Fibroblast of skin of right quadriceps (primary cell): Measurements from ENCODE around the gene EEF1A2.

Experiments
- DNase-seq: peaks from one replicate; pipeline ENCODE4 v3.0.0-alpha.2; 2013

The EEF1A2 gene

GRCh38 chr20:63497946-63498935 lies 642 bp downstream of the EEF1A2 start:
- no peak for DNase-seq

- no peak for DNase-seq
Measured at GRCh38 chr20:63497138-63497945, 1.5 kb downstream of the EEF1A2 start.

GRCh38 chr20:63496596-63497120 lies 2.2 kb downstream of the EEF1A2 start:
- DNase-seq: no peak

- peak; percentile 28 for DNase-seq
Measured at GRCh38 chr20:63495741-63496595, 2.9 kb downstream of the EEF1A2 start.

- no peak for DNase-seq
Measured at GRCh38 chr20:63495167-63495720, 3.6 kb downstream of the EEF1A2 start.

GRCh38 chr20:63494420-63495166 lies 4.3 kb downstream of the EEF1A2 start:
- DNase-seq: no peak

DNA sequence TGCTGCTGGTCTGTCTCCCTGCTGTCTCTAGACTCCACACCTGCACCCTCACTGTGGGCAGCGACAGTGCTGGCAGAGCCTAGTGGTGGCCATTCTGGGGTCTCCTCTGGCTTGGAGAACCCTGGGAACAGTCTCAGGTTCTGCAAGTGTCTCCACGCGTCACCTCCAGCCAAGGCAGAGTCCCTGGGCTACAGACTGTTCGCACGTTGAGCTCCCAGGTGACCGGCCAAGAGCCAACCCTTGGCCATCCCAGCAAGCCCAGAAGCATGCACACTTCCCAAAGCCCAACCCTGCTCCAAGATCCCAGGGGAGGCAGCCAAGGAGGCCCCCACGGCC lies 4.8 kb downstream of the EEF1A2 start:
- no peak for DNase-seq

DNA sequence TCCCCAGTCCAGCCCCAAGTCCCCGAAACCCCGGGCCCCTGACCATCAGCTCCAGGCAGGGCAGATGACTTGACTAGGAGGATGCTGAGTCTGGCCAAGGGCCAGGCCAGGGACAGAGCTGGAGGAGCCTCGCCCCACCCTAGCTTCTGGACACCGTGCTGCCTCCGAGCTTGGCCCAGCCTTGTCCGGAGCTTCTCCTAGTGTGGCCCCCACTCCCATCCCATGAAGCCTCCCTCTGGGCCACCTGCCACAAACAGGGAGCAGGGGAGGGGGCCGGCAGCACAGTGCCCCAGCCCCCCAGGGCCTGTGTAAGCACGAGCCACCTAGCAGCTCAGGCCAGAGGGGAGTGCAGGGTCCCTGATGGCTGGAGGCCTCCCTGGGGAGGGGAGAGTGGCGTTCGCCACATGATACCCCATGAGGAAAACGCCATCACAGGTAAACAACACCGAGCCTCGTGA lies 5.3 kb downstream of the EEF1A2 start:
- DNase-seq: no peak

DNA sequence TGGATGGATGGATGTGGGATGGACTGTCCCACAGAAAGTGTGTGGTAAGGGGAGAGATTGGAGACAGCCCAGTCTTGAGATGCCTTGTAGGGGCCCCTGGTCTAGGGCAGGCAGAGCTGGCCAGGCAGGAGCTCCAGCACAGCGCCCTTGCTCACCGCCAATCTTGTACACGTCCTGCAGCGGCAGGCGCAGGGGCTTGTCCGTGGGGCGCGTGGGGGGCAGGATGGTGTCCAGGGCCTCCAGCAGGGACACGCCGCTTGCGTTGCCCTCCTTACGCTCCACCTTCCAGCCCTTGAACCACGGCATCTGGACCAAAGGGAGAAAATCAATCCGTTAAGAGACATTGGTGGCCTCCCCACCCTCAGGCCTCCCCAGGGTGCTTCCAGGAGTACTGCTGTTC lies 5.9 kb downstream of the EEF1A2 start:
- no peak for DNase-seq

DNA sequence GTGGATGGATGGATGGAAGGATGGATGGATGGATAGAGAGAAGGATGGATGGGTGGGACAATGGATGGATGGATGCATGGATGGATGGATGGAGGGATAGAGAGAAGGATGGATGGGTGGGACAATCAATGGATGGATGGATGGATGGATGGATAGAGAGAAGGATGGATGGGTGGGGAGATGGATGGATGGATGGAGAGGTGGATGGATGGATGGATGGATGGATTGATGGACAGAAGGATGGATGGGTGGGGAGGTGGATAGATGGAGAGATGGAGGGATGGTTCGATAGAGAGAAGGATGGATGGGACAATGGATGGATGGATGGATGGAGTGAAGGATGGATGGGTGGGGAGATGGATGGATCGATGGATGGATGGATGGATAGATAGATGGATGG lies 6.4 kb downstream of the EEF1A2 start:
- no peak for DNase-seq

DNA sequence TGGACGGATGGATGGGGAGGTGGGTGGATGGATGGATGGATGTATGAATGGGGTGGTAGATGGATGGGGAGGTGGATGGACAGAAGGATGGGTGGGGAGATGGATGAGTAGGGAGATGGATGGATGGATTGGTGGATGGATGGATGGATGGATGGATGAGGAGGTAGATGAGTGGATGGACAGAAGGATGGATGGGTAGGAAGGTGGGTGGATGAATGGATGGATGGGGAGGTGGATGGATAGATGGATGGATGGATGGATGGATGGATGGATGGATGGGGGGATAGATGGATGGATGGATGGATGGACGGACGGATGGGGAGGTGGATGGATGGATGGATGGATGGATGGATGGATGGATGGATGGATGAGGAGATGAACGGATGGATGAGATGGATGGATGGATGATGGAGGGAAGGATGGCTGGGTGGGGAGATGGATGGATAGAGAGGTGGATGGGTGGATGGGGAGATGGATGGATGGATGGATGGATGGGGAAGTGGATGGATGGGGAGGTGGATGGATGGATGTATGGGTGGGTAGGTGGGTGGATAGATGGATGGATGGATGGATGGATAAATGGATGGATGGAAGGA lies 7.2 kb downstream of the EEF1A2 start:
- DNase-seq: no peak

DNA sequence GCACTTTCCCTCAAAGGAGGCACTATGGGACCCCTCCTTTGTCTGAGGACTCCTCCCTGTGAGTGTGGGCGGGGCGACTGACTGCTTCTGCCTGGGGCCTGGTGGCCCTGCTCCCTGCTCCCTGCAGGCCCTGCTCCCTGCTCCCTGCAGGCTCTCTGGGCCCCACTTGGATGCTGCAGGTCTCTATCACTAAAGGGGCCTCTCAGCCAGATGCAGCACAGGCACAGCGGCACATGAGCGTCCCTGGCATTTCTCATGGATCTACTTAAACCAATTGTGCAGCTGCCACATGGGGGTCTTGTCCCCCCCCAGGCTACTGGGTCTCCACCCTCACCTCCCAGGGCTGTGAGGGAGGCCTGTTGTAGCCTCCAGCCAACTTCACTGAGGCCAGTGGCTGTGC lies 7.8 kb downstream of the EEF1A2 start:
- DNase-seq: no peak

DNA sequence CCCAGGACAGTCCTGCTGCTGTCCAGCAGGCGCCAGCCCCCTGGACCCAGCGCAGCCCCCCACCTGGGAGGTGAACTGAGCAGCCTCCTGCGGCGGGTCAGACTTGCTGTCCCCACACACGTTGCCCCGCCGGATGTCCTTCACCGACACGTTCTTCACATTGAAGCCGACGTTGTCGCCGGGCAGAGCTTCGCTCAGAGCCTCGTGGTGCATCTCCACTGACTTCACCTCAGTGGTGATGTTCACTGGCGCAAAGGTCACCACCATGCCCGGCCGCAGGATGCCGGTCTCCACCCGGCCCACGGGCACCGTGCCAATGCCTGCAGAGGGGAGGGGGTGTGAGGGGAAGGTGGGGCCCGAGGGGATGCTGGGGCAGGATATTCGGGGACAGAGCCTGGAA lies 8.5 kb downstream of the EEF1A2 start:
- no peak for DNase-seq

DNA sequence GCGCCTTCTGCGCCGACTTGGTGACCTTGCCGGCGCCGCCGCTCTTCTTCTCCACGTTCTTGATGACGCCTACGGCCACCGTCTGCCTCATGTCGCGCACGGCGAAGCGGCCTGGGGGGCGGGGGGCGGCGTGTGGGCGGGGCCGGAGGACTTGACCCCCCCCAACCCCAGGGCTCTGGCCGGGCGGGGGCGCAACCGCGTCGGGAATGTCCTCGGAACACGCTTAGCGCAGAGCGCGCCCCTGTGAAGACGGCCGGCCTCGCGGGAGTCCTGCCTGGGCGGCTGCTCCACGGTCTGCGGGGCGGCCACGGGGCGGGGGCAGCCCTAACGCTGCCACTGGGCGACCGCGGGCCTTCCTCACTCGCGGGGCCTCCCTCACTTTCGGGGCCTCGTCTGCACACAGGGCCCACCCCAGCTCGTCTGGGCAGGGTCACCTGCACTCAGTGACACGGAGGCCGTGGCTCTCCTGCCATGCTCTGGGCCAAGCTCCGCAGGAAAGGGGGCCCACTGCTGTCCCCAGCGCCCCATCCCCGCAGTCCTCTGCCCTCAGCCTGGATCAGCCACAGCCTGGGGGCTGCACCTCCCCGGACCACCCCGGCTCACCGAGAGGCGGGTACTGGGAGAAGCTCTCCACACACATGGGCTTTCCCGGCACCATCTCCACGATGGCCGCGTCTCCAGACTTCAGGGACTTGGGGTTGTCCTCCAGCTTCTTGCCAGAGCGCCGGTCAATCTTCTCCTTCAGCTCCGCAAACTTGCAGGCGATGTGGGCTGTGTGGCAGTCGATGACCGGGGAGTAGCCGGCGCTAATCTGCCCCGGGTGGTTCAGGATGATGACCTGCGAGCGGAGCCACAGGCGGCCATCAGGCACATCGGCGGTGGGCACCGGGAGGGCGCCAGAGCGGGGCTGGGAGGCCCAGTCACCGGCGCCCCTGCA lies 10.3 kb downstream of the EEF1A2 start:
- no peak for DNase-seq

DNA sequence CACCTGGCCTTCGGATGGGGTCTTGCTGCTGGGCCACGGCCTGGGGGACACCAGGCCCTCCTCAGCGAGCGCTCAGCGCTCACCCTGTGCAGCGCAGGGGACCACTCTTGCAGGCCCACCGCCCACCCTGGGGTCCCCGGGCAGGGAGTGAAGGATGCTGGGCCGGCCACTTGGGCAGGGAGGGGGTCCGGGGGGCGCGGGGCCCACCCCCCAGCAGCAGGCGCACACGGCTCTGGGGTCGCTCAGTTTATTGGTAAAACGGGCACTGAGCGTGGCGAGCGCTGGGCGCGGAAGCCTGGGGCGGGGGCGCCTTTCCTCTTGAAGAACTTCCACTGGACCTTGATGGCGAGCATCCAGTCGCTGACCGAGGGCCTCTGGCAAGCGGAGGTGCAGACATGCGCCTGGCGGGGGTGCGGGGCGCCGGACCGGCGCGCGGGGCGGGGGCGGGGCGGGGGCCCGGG lies 11.1 kb downstream of the EEF1A2 start:
- no peak for DNase-seq

GRCh38 chr20:63487116-63487764 lies 11.6 kb downstream of the EEF1A2 start:
- DNase-seq: no peak

DNA sequence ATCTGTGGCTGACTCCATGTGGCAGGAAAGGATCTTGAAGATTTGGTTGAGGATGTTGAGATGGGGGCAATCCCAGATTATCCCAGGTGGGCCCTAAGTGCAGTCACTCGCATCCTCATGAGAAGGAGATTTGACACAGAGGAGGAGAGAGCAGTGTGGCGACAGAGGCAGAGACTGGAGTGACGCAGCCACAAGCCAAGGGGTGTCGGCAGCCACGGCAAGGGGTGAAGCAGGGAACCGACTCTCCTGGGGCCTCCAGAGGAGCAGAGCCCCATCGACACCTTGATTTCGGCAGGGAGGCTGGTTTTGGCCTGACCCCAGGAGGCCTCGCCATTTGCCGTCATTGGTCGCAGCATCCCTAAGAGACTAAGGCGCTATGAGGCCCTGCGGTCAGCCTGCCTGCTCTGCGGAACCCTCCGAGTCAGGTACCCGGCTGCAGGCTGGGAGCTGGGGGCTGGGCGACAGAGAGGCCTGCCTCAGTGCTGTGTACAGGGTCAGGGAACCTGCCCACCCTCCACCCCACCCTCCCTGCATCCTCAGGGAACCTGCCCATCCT lies 12.5 kb downstream of the EEF1A2 start:
- DNase-seq: no peak

GRCh38 chr20:63484651-63485403 lies 14.1 kb downstream of the EEF1A2 start:
- no peak for DNase-seq
